Tibial artery (tissue), 4 donors: ENCODE results near the gene HES7.

ENCODE experiments used
- DNase-seq, 2 donors: peaks; one replicate each; pipeline ENCODE4 v3.0.0-alpha.2; 2019
- H3K27ac ChIP-seq, 2 donors: fragments of 200-600 bp; sonication (generic) in 1 of 2; 1 replicate in 1 of 2; 2 replicates in 1 of 2; pipeline ENCODE4 v1.5.1; 2018 to 2019; ENCODE audit warnings: mild to moderate bottlenecking in 1 of 2
- H3K27me3 ChIP-seq, 2 donors: fragments of 200-600 bp; sonication (generic) in 1 of 2; one replicate each; pipeline versions ENCODE4 v1.5.1 to v1.6.0; 2016 to 2019
- H3K36me3 ChIP-seq, 3 donors: fragments of 200-600 bp; sonication (generic) in 2 of 3; one replicate each; pipeline ENCODE4 v1.5.1; 2016 to 2019; ENCODE audit warnings: mild to moderate bottlenecking in 2 of 3
- H3K4me1 ChIP-seq, 4 donors: fragments of 200-600 bp; sonication (generic) in 2 of 4; 1 replicate in 3 of 4; 2 replicates in 1 of 4; pipeline ENCODE4 v1.5.1; 2016 to 2019
- H3K4me3 ChIP-seq, 2 donors: fragments of 200-600 bp; sonication (generic) in 1 of 2; 1 replicate in 1 of 2; 2 replicates in 1 of 2; pipeline ENCODE4 v1.5.1; 2018 to 2019; ENCODE audit warnings: mild to moderate bottlenecking in 2 of 2
- H3K9me3 ChIP-seq, 3 donors: fragments of 200-600 bp; sonication (generic) in 1 of 3; one replicate each; pipeline ENCODE4 v1.5.1; 2016 to 2019
- CTCF ChIP-seq, 2 experiments: fragments of 200-600 bp in 1 of 2; fragments of 450-650 bp in 1 of 2; IDR thresholded peaks; one replicate each; pipeline ENCODE4 v1.5.1; 2017 to 2019; ENCODE audit warnings: antibody characterized with exemption in 2 of 2, mild to moderate bottlenecking in 1 of 2, moderate library complexity in 1 of 2
- intact Hi-C: fragments of 100-400 bp; cut with DNase I; formaldehyde crosslinking; loops from one replicate; pipeline ENCODE4 v1.15.0; 2023; ENCODE audit warnings: low total_unique reads

Gene HES7

GRCh38 chr17:8146381-8147140 is 22.7 kb upstream of the HES7 start:
- no peak for TF ChIP-seq CTCF (IDR thresholded peaks at IDR 0.05)
- H3K9me3 ChIP-seq = no peaks in the 10 kb centered on the region
- peak in 1 of 2 donors; percentile 20 for DNase-seq
- H3K27ac ChIP-seq = peak overlapping the region; percentile 99 to 100
- peaks cover 92 to 95% (median 95%) of the 10 kb centered on the region in 3 donors for H3K36me3 ChIP-seq
- no peak overlapping the region for H3K4me3 ChIP-seq
- intact Hi-C loops = no loop called here
- peaks cover 0 to 68% (median 42%) of the 10 kb centered on the region in 4 donors for H3K4me1 ChIP-seq
- H3K27me3 ChIP-seq = no peaks in the 10 kb centered on the region

GRCh38 chr17:8145811-8146210 is 21.9 kb upstream of the HES7 start:
- peaks cover 100% of the 10 kb centered on the region in 3 donors for H3K36me3 ChIP-seq

GRCh38 chr17:8144401-8145231 is 20.7 kb upstream of the HES7 start:
- no peak for DNase-seq
- Histone ChIP-seq H3K4me3 (no peak overlapping the region), H3K9me3 (no peaks in the 10 kb centered on the region), H3K4me1 (peaks cover 0 to 71% (median 33%) of the 10 kb centered on the region in 4 donors), H3K36me3 (peaks cover 100% of the 10 kb centered on the region in 3 donors), H3K27ac (peak overlapping the region; percentile 99 to 100), H3K27me3 (no peaks in the 10 kb centered on the region)
- intact Hi-C loops = no loop called here
- no peak for TF ChIP-seq CTCF (IDR thresholded peaks at IDR 0.05)

More at GRCh38 chr17:8145811-8146210, 21.9 kb upstream of the HES7 start:
- Histone ChIP-seq H3K4me1 (peaks cover 0 to 71% (median 41%) of the 10 kb centered on the region in 4 donors), H3K9me3 (no peaks in the 10 kb centered on the region), H3K27me3 (no peaks in the 10 kb centered on the region), H3K27ac (peak overlapping the region; percentile 99 to 100), H3K4me3 (no peak overlapping the region)
- intact Hi-C loops = no loop called here
- TF ChIP-seq CTCF (IDR thresholded peaks at IDR 0.05) = no peak
- DNase-seq = no peak

GRCh38 chr17:8143581-8144400 is 19.9 kb upstream of the HES7 start:
- intact Hi-C loops = no loop called here

More at GRCh38 chr17:8143581-8144400, 19.9 kb upstream of the HES7 start:
- peak in 1 of 2 donors; percentile 24 for DNase-seq
- no peaks in the 10 kb centered on the region for H3K27me3 ChIP-seq
- H3K9me3 ChIP-seq = no peaks in the 10 kb centered on the region
- no peak overlapping the region for H3K4me3 ChIP-seq
- H3K36me3 ChIP-seq = peaks cover 94 to 97% (median 95%) of the 10 kb centered on the region in 3 donors
- H3K27ac ChIP-seq = peak overlapping the region; percentile 29 to 100
- H3K4me1 ChIP-seq = peaks cover 0 to 71% (median 30%) of the 10 kb centered on the region in 4 donors
- TF ChIP-seq CTCF (IDR thresholded peaks at IDR 0.05) = no peak
